Neuronal stem cell (in vitro differentiated cells): ENCODE measurements around the gene LPGAT1.

Experiments used
- DNase-seq: peaks from one replicate; pipeline ENCODE4 v3.0.0-alpha.2; 2013; ENCODE audit warnings: low spot score
- H2AFZ ChIP-seq: one replicate; pipeline ENCODE4 v1.6.1; 2013; ENCODE audit warnings: mild to moderate bottlenecking, low read length, inconsistent platforms
- H2AK5ac ChIP-seq: 2 replicates; pipeline ENCODE4 v1.6.1; 2013; ENCODE audit warnings: low read depth, mild to moderate bottlenecking, inconsistent platforms, low read length, moderate library complexity, mixed read lengths
- H2BK120ac ChIP-seq: 2 replicates; pipeline ENCODE4 v1.6.1; 2013; ENCODE audit warnings: low read depth, mild to moderate bottlenecking, inconsistent platforms, low read length, moderate library complexity, mixed read lengths
- H2BK12ac ChIP-seq: one replicate; pipeline ENCODE4 v1.6.1; 2013; ENCODE audit warnings: low read length, inconsistent platforms
- H2BK15ac ChIP-seq: 2 replicates; pipeline ENCODE4 v1.6.1; 2013; ENCODE audit warnings: mild to moderate bottlenecking, low read length, inconsistent platforms, mixed read lengths
- H2BK5ac ChIP-seq: one replicate; pipeline ENCODE4 v1.6.1; 2013; ENCODE audit warnings: inconsistent platforms, mild to moderate bottlenecking, low read length, moderate library complexity
- H3K14ac ChIP-seq: one replicate; pipeline ENCODE4 v1.6.1; 2013; ENCODE audit warnings: low read length, inconsistent platforms
- H3K18ac ChIP-seq: 2 replicates; pipeline ENCODE4 v1.6.1; 2013; ENCODE audit warnings: low read length, inconsistent platforms
- H3K23ac ChIP-seq: 2 replicates; pipeline ENCODE4 v1.6.1; 2013; ENCODE audit warnings: low read depth, mild to moderate bottlenecking, mixed read lengths, low read length, inconsistent platforms; ENCODE audit not compliant: poor library complexity
- H3K27ac ChIP-seq: replicated peaks from 3 replicates; pipeline ENCODE4 v1.5.1; 2013; ENCODE audit warnings: low read length, inconsistent platforms
- H3K27me3 ChIP-seq, 3 experiments: 2 replicates each; pipeline ENCODE4 v1.6.1; 2013; ENCODE audit warnings: low read length in 3 of 3, mild to moderate bottlenecking in 2 of 3, inconsistent platforms in 1 of 3, low read depth in 1 of 3, mixed read lengths in 1 of 3, moderate library complexity in 1 of 3; ENCODE audit not compliant: control insufficient read depth in 3 of 3, insufficient read depth in 3 of 3
- H3K36me3 ChIP-seq, 2 donors: replicated peaks in 1 of 2; 2 replicates each; pipeline ENCODE4 v1.6.1; 2013; ENCODE audit warnings: low read length in 2 of 2; ENCODE audit not compliant: control insufficient read depth in 2 of 2, insufficient read depth in 2 of 2
- H3K4ac ChIP-seq: 2 replicates; pipeline ENCODE4 v1.6.1; 2013; ENCODE audit warnings: inconsistent platforms, mild to moderate bottlenecking, low read length, moderate library complexity
- H3K4me1 ChIP-seq, 2 donors: 1 replicate in 1 of 2; 2 replicates in 1 of 2; pipeline ENCODE4 v1.6.1; 2013; ENCODE audit warnings: low read length in 2 of 2, low read depth in 1 of 2; ENCODE audit not compliant: control insufficient read depth in 2 of 2, insufficient read depth in 1 of 2
- H3K4me2 ChIP-seq: one replicate; pipeline ENCODE4 v1.6.1; 2013; ENCODE audit warnings: mild to moderate bottlenecking, low read length, inconsistent platforms; ENCODE audit not compliant: insufficient read depth, poor library complexity, severe bottlenecking
- H3K4me3 ChIP-seq, 2 donors: 2 replicates each; pipeline ENCODE4 v1.5.1; 2013; ENCODE audit warnings: low read length in 2 of 2, mild to moderate bottlenecking in 2 of 2, inconsistent platforms in 1 of 2, moderate library complexity in 1 of 2
- H3K79me1 ChIP-seq: one replicate; pipeline ENCODE4 v1.6.1; 2013; ENCODE audit warnings: low read depth, mild to moderate bottlenecking, inconsistent platforms, low read length, moderate library complexity
- H3K9ac ChIP-seq: one replicate; pipeline ENCODE4 v1.6.1; 2013; ENCODE audit warnings: mild to moderate bottlenecking, low read depth, low read length, inconsistent platforms; ENCODE audit not compliant: poor library complexity
- H3K9me3 ChIP-seq, 2 donors: replicated peaks in 1 of 2; 2 replicates each; pipeline versions ENCODE3 to v1.6.1; 2013; ENCODE audit warnings: low read length in 2 of 2, mild to moderate bottlenecking in 2 of 2, inconsistent platforms in 1 of 2, low read depth in 1 of 2, mixed read lengths in 1 of 2, moderate library complexity in 1 of 2; ENCODE audit not compliant: control insufficient read depth in 2 of 2, insufficient read depth in 1 of 2
- H4K8ac ChIP-seq: one replicate; pipeline ENCODE4 v1.6.1; 2013; ENCODE audit warnings: low read depth, mild to moderate bottlenecking, inconsistent platforms, low read length, moderate library complexity
- H4K91ac ChIP-seq: one replicate; pipeline ENCODE4 v1.6.1; 2013; ENCODE audit warnings: low read length, low read depth, mild to moderate bottlenecking, inconsistent platforms; ENCODE audit not compliant: poor library complexity
- WGBS, 2 donors: extraction: QIAGEN DNeasy Blood & Tissue Kit; methylation state at CpG; one replicate each; pipeline ENCODE4 v1.1.7; 2013; ENCODE audit warnings: missing lambda C conversion rate in 2 of 2, mixed read lengths in 1 of 2; ENCODE audit not compliant: insufficient read length in 2 of 2, insufficient replicate concordance in 1 of 2; ENCODE audit errors: extremely low coverage in 2 of 2; 5-methylcytosine and 5-hydroxymethylcytosine counted together

LPGAT1 gene

DNA sequence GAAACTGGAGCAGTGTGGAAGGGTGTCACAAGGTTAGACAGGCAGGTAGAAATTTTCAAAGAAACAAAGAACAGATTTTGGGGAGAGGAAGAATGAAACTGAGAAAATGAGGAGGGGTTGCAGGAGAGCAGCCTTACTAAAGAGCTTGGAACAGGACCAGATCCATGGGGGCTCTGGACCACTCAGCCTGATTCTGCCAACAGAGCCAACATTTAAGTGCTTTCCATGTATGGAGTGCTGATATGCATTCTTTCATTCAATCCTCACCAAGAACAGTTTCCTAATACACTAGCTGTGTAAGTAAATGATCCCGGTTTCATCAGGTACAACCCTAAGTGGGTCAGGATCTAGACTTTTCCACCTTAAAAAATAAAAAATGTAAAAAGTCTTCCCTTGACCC lies 16.2 kb downstream of the LPGAT1 start:
- Histone ChIP-seq H2BK12ac (no peak overlapping the region), H4K91ac (no peak overlapping the region), H2BK5ac (no peak overlapping the region), H3K9me3 (peaks cover 0 to 4% of the 10 kb centered on the region in 2 donors), H3K4me2 (no peak overlapping the region), H3K18ac (no peak overlapping the region), H3K27ac (no peak overlapping the region), H3K4ac (no peak overlapping the region), H3K4me1 (no peaks in the 10 kb centered on the region), H3K14ac (no peak overlapping the region), H2AK5ac (no peak overlapping the region), H3K27me3 (no peaks in the 10 kb centered on the region), H2BK120ac (no peak overlapping the region), H3K4me3 (no peak overlapping the region), H2AFZ (no peak overlapping the region), H3K23ac (no peak overlapping the region), H3K36me3 (peaks cover 0 to 24% of the 10 kb centered on the region in 2 donors), H2BK15ac (no peak overlapping the region), H4K8ac (no peak overlapping the region), H3K9ac (no peak overlapping the region), H3K79me1 (no peaks in the 10 kb centered on the region)
- DNase-seq, result no peak
- WGBS, 2 donors, result no CpG with 5 or more reads among the region's 1 CpG

- Histone ChIP-seq H3K9me3 (peaks cover 0 to 8% of the 10 kb centered on the region in 2 donors), H3K9ac (no peak overlapping the region), H4K8ac (no peak overlapping the region), H3K36me3 (peaks cover 0 to 22% of the 10 kb centered on the region in 2 donors), H3K23ac (no peak overlapping the region), H3K4me2 (no peak overlapping the region), H3K27ac (no peak overlapping the region), H4K91ac (no peak overlapping the region), H2BK12ac (no peak overlapping the region), H2BK15ac (no peak overlapping the region), H2AK5ac (no peak overlapping the region), H2BK5ac (no peak overlapping the region), H3K4me3 (no peak overlapping the region), H3K79me1 (no peaks in the 10 kb centered on the region), H3K4me1 (no peaks in the 10 kb centered on the region), H3K18ac (no peak overlapping the region), H3K14ac (no peak overlapping the region), H2AFZ (no peak overlapping the region), H3K27me3 (no peaks in the 10 kb centered on the region), H3K4ac (no peak overlapping the region), H2BK120ac (no peak overlapping the region)
- DNase-seq, result no peak
Observed at GRCh38 chr1:211813590-211813989, 17.0 kb downstream of the LPGAT1 start.

- no peak overlapping the region for H3K18ac ChIP-seq
Observed at GRCh38 chr1:211812584-211812983, 18.0 kb downstream of the LPGAT1 start.

GRCh38 chr1:211811848-211812247 lies 18.7 kb downstream of the LPGAT1 start:
- no peak overlapping the region for H2BK15ac ChIP-seq
- WGBS, 2 donors, result no CpG with 5 or more reads among the region's 2 CpGs
- no peak for DNase-seq
- H2AFZ ChIP-seq, result no peak overlapping the region
- H3K36me3 ChIP-seq, result peaks cover 0 to 22% of the 10 kb centered on the region in 2 donors
- H3K4me3 ChIP-seq, result no peak overlapping the region
- no peak overlapping the region for H4K8ac ChIP-seq
- H2BK5ac ChIP-seq, result no peak overlapping the region
- H3K4me2 ChIP-seq, result no peak overlapping the region
- no peak overlapping the region for H3K18ac ChIP-seq
- no peak overlapping the region for H2AK5ac ChIP-seq
- no peak overlapping the region for H2BK120ac ChIP-seq
- no peak overlapping the region for H3K27ac ChIP-seq
- H3K4ac ChIP-seq, result no peak overlapping the region
- H3K14ac ChIP-seq, result no peak overlapping the region
- no peak overlapping the region for H3K9ac ChIP-seq
- no peaks in the 10 kb centered on the region for H3K27me3 ChIP-seq
- H2BK12ac ChIP-seq, result no peak overlapping the region
- H3K23ac ChIP-seq, result no peak overlapping the region
- H3K79me1 ChIP-seq, result no peaks in the 10 kb centered on the region
- no peak overlapping the region for H4K91ac ChIP-seq
- peaks cover 0 to 11% of the 10 kb centered on the region in 2 donors for H3K9me3 ChIP-seq
- H3K4me1 ChIP-seq, result no peaks in the 10 kb centered on the region

More at GRCh38 chr1:211812584-211812983, 18.0 kb downstream of the LPGAT1 start:
- Histone ChIP-seq H3K36me3 (peaks cover 0 to 22% of the 10 kb centered on the region in 2 donors), H3K4me2 (no peak overlapping the region), H2BK120ac (no peak overlapping the region), H3K9ac (no peak overlapping the region), H3K4me3 (no peak overlapping the region), H2BK12ac (no peak overlapping the region), H3K9me3 (peaks cover 0 to 11% of the 10 kb centered on the region in 2 donors), H2AK5ac (no peak overlapping the region), H4K91ac (no peak overlapping the region), H3K79me1 (no peaks in the 10 kb centered on the region), H3K4me1 (no peaks in the 10 kb centered on the region), H4K8ac (no peak overlapping the region), H2BK5ac (no peak overlapping the region), H3K27ac (no peak overlapping the region), H3K23ac (no peak overlapping the region), H3K27me3 (no peaks in the 10 kb centered on the region), H2BK15ac (no peak overlapping the region), H3K14ac (no peak overlapping the region), H3K4ac (no peak overlapping the region), H2AFZ (no peak overlapping the region)
- no CpG with 5 or more reads among the region's 4 CpGs for WGBS, 2 donors
- no peak for DNase-seq
